ENCODE measurements around the gene ZNF816.
A peak's percentile ranks its signal among the peaks of the same experiment; 100 is the strongest.
"Not testable (repeated sequence)": the region's sequence is repeated elsewhere in the genome, so short reads cannot be mapped to it uniquely, and the experiment has no call there.

The ZNF816 gene

GRCh38 chr19:52924641-52925040, 38.0 kb downstream of the ZNF816 start:
- not testable (repeated sequence) for DNase-seq (ENCODE audit: low spot score)

GRCh38 chr19:52923778-52924593, 38.7 kb downstream of the ZNF816 start:
- peak; percentile 27 for DNase-seq (ENCODE audit: low spot score)

- peak; percentile 78 for DNase-seq (ENCODE audit: low spot score)
Observed at GRCh38 chr19:52922841-52923777, 39.6 kb downstream of the ZNF816 start, which contains the start of gene ZNF888. TSS of gene ZNF888 (minus strand) at chr19:52923428. CDS start at chr19:52917873, 5,555 bp downstream.

- no peak for DNase-seq (ENCODE audit: low spot score)
Observed at GRCh38 chr19:52917531-52917930, 45.1 kb downstream of the ZNF816 start.

- DNase-seq (ENCODE audit: low spot score): no peak
Observed at GRCh38 chr19:52910648-52911047, 52.0 kb downstream of the ZNF816 start.

- DNase-seq (ENCODE audit: low spot score): not testable (repeated sequence)
Observed at GRCh38 chr19:52904052-52904780, 58.5 kb downstream of the ZNF816 start.

GRCh38 chr19:52901842-52902241, 60.8 kb downstream of the ZNF816 start:
- no peak for DNase-seq (ENCODE audit: low spot score)

Measured in SW480 (cell line).